Measurements from ENCODE around the gene MIEF2.

MIEF2 gene

DNA sequence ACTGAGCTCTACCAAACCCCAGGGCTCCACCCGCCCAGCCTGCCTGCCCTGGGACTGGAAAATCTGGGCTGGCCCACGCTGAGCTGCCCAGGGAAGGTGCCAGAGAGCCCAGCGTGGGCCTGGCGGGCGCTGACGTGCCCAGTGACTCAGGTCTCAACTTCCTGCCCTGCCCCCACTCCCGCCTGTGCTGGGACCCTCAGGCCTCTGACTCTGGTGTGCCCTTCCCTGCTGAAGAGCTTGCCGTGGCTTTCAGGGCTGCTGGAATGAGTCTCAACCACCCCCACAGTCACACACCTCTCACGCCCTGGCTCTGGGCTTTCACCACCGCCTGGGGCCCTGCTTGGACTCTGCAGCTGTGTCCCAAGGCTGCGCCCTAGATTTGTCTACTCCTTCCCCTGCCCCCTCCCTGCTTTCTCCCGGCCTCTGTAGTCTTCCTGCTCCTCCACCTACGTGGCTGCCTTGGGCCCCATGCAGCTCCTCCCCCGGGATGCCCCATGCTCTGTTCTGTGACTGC lies 24.7 kb upstream of the MIEF2 start:
- no peak for DNase-seq (ENCODE audit: low read depth)

- DNase-seq (ENCODE audit: low read depth): no peak
Observed at GRCh38 chr17:18236494-18236893, 24.0 kb upstream of the MIEF2 start.

GRCh38 chr17:18237461-18237860 lies 23.0 kb upstream of the MIEF2 start:
- no peak for DNase-seq (ENCODE audit: low read depth)

DNA sequence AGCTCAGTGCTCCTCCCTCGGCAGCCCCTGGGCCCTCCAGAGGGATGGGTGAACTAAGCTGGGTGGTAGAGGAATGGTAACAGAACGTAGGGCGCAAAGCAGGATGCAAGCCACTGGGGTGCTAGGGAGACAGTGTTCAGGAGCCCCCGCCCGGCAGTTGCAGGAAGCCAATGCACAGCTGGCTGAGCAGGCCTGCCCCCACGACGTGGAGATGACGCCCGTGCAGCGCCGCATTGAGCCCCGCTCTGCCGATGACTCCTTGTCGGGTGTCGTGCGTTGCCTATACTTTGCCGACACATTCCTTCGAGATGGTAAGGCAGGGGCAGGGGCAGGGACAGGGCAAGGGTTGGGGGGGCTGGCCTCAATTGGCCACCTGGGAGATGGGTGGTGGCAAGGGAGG lies 22.2 kb upstream of the MIEF2 start:
- DNase-seq (ENCODE audit: low read depth): no peak

DNA sequence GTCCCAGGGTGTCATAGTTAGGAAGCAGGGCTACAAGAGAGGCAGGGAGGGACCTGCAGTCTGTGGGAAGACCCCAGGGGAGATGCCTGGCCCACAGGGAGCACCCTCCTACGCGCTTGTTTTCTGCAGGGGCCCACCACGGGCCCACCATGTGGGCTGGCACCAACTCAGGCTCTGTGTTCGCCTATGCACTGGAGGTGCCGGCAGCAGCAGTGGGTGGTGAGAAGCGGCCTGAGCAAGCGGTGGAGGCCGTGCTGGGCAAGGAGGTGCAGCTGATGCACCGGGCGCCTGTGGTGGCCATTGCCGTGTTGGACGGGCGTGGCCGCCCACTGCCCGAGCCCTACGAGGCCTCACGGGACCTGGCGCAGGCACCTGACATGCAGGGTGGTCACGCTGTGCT lies 20.0 kb upstream of the MIEF2 start:
- DNase-seq (ENCODE audit: low read depth): no peak

DNA sequence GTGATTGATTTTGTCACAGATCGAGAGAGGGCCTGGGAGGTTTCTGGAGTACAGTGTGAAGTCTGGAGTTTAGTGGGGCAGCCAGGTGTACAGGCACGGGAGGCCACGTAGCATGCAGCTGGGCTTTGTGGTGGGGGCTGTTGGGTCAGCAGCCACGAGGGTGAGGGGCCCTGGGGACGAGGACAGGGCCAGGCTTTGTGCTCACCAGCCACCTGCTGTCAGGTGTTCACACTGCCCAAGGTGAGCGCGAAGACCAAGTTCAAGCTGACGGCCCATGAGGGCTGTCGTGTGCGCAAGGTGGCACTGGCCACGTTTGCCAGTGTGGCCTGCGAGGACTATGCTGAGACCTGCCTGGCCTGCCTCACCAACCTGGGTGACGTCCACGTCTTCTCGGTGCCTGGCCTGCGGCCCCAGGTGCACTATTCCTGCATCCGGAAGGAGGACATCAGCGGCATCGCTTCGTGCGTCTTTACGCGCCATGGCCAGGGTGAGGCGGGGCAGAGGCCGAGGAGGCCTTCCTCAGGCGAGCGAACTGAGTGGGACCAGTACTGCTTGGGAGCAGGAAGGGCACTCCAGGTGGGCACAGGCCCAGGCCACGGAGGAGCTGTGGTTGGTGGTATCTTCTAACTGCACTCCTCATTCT lies 19.1 kb upstream of the MIEF2 start:
- DNase-seq (ENCODE audit: low read depth): no peak

DNA sequence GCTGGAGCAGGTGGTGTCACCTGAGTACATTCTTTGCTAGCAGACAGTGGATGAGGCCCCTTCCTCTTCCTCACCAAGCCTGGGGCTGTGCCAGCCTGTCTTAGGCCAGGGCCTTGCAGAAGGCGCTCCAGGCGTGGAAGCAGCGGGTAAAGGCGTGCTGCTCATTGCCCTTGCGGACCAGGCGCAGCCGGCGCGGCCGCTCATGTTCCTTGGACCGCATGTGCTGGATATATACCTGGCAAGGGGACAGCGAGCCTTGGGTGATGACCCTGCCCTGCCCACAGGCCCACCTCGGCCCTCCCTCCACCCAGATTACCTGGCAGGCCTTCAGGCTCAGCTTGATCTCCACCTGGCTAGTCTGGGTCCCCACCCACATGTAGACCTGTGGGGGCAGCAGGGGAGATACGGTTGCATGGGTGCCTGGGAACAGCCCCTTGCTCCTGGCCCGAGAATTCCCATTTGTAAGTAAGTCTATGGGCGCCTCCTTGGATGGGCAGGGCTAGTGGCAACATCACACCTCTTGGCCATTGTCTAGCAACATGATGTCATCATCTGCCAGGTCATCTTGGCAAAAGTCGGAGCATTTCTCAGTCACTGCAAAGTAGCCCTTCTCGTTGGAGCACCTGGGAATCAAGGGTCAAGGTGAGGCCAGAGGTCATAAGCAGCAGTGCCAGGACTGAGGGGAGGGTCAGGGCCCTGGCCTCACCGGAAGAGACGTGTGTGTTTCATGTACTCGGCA lies 15.3 kb upstream of the MIEF2 start:
- no peak for DNase-seq (ENCODE audit: low read depth)

DNA sequence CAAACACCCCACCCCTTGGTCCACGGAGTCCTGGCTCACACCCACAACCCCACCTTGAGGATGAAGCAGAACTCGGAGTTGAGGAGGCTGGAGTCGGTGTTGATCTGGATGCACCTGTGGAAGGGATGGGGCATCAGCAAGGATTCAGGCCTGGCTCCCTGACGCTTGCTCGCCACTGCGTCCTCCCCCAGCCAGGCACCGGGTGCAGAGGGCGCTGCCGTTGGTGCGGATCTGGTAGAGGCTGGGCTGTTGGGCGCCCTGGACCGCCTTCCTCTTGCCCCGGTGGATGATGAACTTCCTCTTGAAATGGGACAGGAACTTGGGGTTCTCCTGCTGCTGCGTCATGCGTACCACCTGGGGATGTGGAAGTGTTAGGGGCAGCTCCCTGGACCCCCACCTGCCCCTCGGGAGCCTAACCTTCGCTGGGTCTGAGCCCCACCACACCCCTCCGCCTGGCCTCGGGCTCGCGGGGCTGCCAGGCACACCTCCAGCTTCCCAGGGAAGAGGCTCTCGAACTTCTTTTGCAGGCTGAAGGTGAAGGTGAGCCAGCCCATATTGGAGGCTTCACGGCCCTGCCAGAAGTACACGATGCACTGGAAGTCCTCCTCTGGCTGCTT lies 14.2 kb upstream of the MIEF2 start:
- DNase-seq (ENCODE audit: low read depth): no peak

DNA sequence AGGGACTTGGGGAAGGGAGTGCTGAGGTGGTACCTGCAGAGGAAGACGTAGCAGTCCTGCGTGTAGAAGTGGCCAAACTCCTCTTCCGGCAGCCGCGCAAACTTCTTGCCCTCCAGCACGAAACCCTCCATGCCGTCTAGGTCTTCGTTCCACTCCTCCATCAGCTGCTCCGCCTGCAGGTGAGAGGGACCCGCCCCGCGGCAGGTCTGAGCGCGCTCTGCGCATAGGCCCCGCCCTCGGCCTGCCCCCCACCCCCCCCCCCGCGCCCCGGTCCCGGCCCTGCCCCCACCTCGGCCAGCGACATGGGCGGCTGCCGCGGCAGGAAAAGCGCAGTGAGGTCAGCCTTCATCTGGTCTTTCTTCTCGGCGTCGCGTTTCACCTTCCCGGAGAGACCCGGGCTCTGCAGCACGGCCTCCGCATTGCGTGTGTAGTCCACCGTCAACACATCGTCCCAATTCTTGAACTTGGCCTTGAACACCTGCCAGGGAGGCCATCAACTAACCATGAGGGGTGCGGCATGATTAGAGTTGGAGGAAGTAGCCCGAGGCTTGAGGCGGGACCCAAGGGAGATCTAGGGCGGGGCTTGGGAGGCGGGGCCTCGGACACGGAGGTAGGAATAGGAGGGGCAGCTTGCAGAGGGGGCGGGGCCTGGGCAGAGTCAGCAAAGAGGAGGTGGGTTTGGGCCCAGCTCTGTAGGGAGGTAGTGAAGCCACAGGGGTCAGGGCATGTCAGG lies 13.4 kb upstream of the MIEF2 start:
- DNase-seq (ENCODE audit: low read depth): no peak

GRCh38 chr17:18247613-18248001 lies 12.9 kb upstream of the MIEF2 start:
- DNase-seq (ENCODE audit: low read depth): no peak

DNA sequence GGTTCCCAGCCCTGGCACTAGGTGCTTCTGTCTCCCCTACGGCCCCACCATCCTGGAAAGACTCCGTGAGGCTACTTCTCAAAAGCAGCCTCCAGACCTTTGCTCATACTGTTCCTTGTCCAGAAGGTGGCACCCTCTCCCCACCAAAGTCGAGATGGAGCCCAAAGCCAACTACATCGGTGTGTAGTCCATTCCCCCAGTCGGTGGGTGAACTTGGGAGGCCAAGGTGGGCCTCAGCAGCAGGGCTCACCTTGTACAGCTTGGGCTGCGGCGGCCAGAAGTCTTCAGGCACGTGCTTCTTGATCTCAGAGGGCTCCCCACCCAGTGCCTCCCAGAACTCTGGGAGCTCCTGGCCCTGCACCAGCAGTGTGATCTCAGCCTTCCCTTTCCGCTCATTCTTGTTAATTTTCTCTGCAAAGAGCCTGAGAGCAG lies 12.1 kb upstream of the MIEF2 start:
- DNase-seq (ENCODE audit: low read depth): no peak

GRCh38 chr17:18248811-18249210 lies 11.7 kb upstream of the MIEF2 start:
- no peak for DNase-seq (ENCODE audit: low read depth)

DNA sequence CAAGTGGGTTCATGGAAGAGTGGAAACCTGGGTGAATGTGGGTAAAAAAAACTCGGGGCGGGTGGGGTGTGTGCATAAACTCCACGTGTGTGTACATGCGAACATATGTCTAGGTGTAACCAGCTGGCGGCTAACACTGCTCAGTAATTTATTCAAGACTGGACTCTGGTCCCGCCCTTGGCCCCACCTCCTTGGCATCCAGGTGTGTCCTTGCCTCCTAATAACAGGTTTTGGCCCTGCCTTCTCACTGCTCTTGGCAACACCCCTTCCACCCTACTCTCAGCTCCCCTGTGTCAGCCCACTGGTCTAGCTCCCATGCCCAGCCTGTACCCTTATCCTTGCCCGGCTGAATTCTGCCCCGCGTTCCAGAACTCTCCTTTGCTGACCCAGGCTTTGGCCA lies 10.2 kb upstream of the MIEF2 start:
- no peak for DNase-seq (ENCODE audit: low read depth)

GRCh38 chr17:18250708-18251107 lies 9.8 kb upstream of the MIEF2 start:
- DNase-seq (ENCODE audit: low read depth): no peak

- no peak for DNase-seq (ENCODE audit: low read depth)
Observed at GRCh38 chr17:18251204-18251603, 9.3 kb upstream of the MIEF2 start.

- DNase-seq (ENCODE audit: low read depth): no peak
Observed at GRCh38 chr17:18252160-18252559, 8.3 kb upstream of the MIEF2 start.

DNA sequence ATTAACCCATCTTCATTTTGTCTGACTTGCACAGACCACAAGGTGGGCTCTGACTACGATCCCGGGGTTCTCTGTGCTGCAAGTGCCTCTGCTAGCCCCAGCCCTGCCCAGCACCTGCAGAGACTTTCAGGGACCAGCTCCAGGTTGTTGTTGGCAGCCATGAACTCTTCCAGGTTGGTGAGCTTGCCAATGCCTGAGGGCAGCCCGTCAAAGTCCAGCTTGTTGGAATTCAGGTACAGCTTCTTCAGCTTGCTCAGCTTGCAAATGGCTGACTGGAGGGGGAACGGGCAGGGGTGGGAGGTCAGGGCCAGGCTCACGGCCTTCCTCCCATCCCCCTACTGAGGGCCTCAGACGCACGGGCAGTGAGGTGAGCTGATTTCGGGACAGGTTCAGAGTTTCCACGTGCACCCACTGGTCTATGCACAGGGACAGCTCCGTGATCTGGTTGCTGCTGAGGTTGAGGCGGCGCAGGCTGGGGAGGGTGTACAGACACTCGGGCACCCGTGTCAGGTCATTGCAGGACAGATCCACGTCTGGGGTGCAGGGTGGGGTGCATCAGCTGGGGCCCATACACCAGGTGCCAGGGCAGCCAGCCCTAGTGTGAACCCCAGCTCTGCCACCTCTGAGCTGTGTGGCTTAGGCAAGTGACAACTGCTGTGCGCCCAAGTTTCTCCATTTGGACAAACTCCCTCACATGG lies 7.1 kb upstream of the MIEF2 start:
- DNase-seq (ENCODE audit: low read depth): no peak

- DNase-seq (ENCODE audit: low read depth): no peak
Observed at GRCh38 chr17:18253947-18254821, 6.3 kb upstream of the MIEF2 start.

- DNase-seq (ENCODE audit: low read depth): no peak
Observed at GRCh38 chr17:18254888-18255649, 5.4 kb upstream of the MIEF2 start.

DNA sequence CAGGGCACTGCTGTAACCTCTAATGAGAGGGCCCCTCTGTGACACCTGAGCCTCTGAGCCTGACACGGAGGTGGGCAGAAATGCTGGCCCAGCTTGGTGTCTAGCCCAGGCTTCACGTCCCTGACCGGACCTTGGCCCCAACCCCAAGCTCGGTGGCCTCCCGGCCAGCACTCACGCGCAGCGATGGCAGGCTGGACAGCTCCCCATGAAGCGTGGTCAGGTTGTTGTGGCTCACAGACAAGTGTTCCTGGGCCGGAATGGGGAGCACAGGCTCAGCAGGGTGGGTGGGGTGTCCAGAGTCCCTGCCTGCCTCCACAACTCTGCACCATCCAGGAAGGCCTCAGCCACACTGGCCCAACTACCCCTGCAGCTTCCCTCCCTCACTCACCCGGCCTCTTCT lies 4.1 kb upstream of the MIEF2 start:
- no peak for DNase-seq (ENCODE audit: low read depth)
